ENCODE measurements around the gene GLYATL3. TPM values are rescaled to one million over a fixed set of nuclear protein-coding genes. Genes with fewer than 3 reads are reported as not detected.

GLYATL3 gene
- total RNA-seq, result not detected in 2 replicates

GRCh38 chr6:49499623-49500022, at the start of gene GLYATL3:
GLYATL3 (plus strand) TSS chr6:49499923; CDS start chr6:49511991, 12,068 bp downstream.

DNA sequence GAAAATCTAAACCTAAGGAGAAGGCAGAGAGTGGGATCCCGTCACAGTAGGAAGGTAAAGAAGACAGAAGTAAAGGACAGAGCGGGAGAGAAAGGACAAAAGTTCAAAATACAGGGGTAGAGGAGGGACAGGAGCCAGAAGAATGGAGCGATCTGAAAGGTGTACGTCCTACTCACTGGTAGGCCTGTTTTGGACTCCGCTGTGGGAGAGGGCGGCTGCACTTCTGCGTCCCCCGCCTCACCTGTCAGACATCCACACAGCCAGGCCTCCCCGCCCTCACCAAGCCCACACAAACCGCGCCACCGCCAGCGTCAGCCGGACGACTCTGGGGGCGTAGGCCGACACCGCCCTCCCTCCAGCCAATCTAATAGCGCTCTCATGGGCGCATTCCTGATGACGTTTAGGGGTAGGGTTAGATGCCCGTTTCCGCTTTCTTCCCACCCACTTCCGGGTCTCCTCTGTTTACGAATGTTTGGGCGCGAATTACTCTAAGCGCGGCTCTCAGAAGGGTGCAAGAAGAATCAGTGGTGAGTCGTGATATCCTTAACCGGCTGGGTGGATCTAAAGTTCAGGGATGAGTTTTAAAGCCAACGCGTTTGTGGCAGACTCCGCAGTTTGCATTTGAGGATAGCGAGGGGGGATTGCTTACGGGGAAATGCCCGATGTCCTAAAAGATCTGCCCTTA, 36.7 kb upstream of the GLYATL3 start, which contains the start of the genes CENPQ and MMUT:
TSS of gene CENPQ (plus strand) at position 444 of the 685 bp plus-strand sequence. CDS start 6,807 bp downstream, outside the sequence.
TSS of gene MMUT (minus strand) at position 327 of the 685 bp plus-strand sequence. CDS start 3,787 bp downstream, outside the sequence.

DNA sequence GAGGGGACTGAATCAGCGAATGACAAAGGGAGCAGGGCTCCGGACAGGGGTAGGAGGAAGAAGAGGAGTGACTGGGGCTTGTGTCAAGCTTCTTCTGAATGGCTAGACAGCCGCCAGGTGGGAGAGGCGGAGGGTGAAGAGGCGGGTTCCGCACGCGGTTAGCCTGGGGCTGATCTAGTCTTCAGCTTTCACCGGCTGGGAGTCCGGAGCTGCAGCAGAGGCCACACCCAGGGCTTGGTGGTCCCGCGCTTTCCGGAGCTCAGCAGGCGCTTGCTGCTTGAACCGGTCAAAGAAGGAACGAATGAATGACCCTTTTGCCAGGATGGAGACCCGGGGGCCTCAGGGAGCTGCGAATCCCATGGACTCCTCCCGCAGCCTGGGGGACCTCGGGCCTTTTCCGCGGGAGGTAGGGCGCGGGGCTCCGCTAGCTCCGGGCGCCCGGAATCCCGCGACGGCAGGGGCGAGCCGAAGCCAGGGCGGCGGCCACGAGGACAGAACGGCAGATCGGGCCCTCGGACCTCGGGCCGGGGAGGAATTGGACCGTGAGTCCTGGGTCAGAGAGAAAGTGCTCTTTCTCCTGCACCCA, 50.9 kb downstream of the GLYATL3 start, which contains the start of gene C6orf141:
TSS of gene C6orf141 (plus strand) at position 177 of the 586 bp plus-strand sequence. CDS start at position 302, 125 bp downstream.

Other genes with a start within 250 kb of the GLYATL3 start
- 23.0 and 23.2 TPM in 2 replicates for gene MMUT, start 36.7 kb upstream of the GLYATL3 start, total RNA-seq
- 1.8 and 5.5 TPM in 2 replicates for gene CENPQ, start 36.6 kb upstream of the GLYATL3 start, total RNA-seq
- 6.5 TPM in 1 of 2 replicates, not detected in the other for gene C6orf141, start 50.7 kb downstream of the GLYATL3 start, total RNA-seq
- gene RHAG, start 136.9 kb downstream of the GLYATL3 start, total RNA-seq, result not detected in 2 replicates
- gene CRISP2, start 213.6 kb downstream of the GLYATL3 start, total RNA-seq, result not detected in 2 replicates
- not detected in 2 replicates for gene CRISP3, start 244.5 kb downstream of the GLYATL3 start, total RNA-seq